Measurements from ENCODE around the gene RETREG3. TPM values are rescaled to one million over a fixed set of nuclear protein-coding genes. Genes with fewer than 3 reads are reported as not detected.
A peak's percentile ranks its signal among the peaks of the same experiment; 100 is the strongest.

The RETREG3 gene
- total and polyA plus RNA-seq, 9 of the 15 experiments (the other 6 are each of a cell fraction or from before 2014, with no cell fraction given), result 4.1 to 39.0 (median 16.9) TPM

- Histone ChIP-seq H3K4me3 (no peak overlapping the region), H3K27ac (ENCODE audit: extremely low read depth, low read depth, low read length) (peak overlapping the region; percentile 79), H3K27me3 (ENCODE audit: control insufficient read depth in 2 of 2, insufficient read depth in 2 of 2, low read length in 2 of 2) (no peaks in the 10 kb centered on the region), H3K79me2 (ENCODE audit: control insufficient read depth, insufficient read depth, low read length) (no peaks in the 10 kb centered on the region), H3K9me3 (replicated peaks; ENCODE audit: control insufficient read depth, insufficient read depth, low read depth, low read length) (no peaks in the 10 kb centered on the region), H4K20me1 (replicated peaks; ENCODE audit: control insufficient read depth, insufficient read depth, low read length) (no peaks in the 10 kb centered on the region), H2AFZ (ENCODE audit: low read depth, low read length) (peak overlapping the region; percentile 63), H3K9ac (ENCODE audit: insufficient read depth in 1 of 2, low read depth in 2 of 2, low read length in 2 of 2) (peak overlapping the region; percentile 6 to 47; a peak in 3 of 4 replicates), H3K4me1 (replicated peaks in 1 of 2; ENCODE audit: control insufficient read depth in 2 of 2, insufficient read depth in 2 of 2, low read length in 2 of 2) (peaks cover 36 to 53% of the 10 kb centered on the region in 2 experiments; a peak in 4 of 5 replicates), H3K4me2 (ENCODE audit: insufficient read depth, low read length) (peak overlapping the region; percentile 66), H3K9me1 (ENCODE audit: control insufficient read depth, insufficient read depth, low read length) (no peaks in the 10 kb centered on the region), H3K36me3 (ENCODE audit: control insufficient read depth, insufficient read depth, low read length) (no peaks in the 10 kb centered on the region)
- in situ Hi-C loops (cut with MboI) (no loop called here), intact Hi-C loops (cut with micrococcal nuclease) (no loop called here)
- WGBS (ENCODE audit: insufficient coverage, low coverage, missing lambda C conversion rate), result 29% methylated on average over 7 of the region's 7 CpGs
- DNase-seq (ENCODE audit: extremely low read depth in 1 of 4, low spot score in 3 of 4) (peak; percentile 72 to 91 (median 80)), FAIRE-seq (peak; percentile 92), ATAC-seq (peak; percentile 84)
- POLR2A ChIA-PET, result interaction anchor here (0.6 to 2.7 kb wide), 8 partner anchors 8 to 38 kb away, joined by 3 to 13 read pairs (median 4); partner anchors contain the start of genes RETREG3 and TUBG1
- CTCF ChIA-PET (ENCODE audit: low intra/inter-chr PET ratio), result interaction anchor here (0.5 to 1.1 kb wide), 2 partner anchors 15 to 254 kb away, joined by 3 read pairs; partner anchors contain the start of gene RETREG3
- no TSS peak for BruUV-seq (replicated peaks)
- TF ChIP-seq ZNF766 (CRISPR knock-in tag; conservative IDR thresholded peaks at IDR 0.05) (peak; percentile 63; the same call in 1 of the 2 replicates), YBX1 (IDR thresholded peaks at IDR 0.05) (no peak), RAD21 (CRISPR knock-in tag; conservative IDR thresholded peaks at IDR 0.05 in 1 of 2, IDR thresholded peaks at IDR 0.05 in 1 of 2) (peak; percentile 20 to 62; a peak in 2 of 4 replicates), ZBTB11 (CRISPR knock-in tag; IDR thresholded peaks at IDR 0.05) (peak in 1 of 3 experiments; percentile 55; a peak in 1 of 6 replicates), TAL1 (IDR thresholded peaks at IDR 0.05) (peak; percentile 89), LARP7 (IDR thresholded peaks at IDR 0.05) (no peak), MNT (conservative IDR thresholded peaks at IDR 0.05) (0 out of 4 replicates have a peak, but pooled peaks of 1 of the 2 experiments have one; percentile 15), MTA3 (IDR thresholded peaks at IDR 0.05; ENCODE audit: borderline replicate concordance) (peak; percentile 84), MCM3 (IDR thresholded peaks at IDR 0.05) (no peak)
- TF ChIP-seq, protein P1, sequence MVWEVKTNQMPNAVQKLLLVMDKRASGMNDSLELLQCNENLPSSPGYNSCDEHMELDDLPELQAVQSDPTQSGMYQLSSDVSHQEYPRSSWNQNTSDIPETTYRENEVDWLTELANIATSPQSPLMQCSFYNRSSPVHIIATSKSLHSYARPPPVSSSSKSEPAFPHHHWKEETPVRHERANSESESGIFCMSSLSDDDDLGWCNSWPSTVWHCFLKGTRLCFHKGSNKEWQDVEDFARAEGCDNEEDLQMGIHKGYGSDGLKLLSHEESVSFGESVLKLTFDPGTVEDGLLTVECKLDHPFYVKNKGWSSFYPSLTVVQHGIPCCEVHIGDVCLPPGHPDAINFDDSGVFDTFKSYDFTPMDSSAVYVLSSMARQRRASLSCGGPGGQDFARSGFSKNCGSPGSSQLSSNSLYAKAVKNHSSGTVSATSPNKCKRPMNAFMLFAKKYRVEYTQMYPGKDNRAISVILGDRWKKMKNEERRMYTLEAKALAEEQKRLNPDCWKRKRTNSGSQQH (CRISPR knock-in tag; IDR thresholded peaks at IDR 0.05), result 0 out of 2 replicates have a peak, but pooled peaks have one; percentile 17
- TF ChIP-seq, protein P2, sequence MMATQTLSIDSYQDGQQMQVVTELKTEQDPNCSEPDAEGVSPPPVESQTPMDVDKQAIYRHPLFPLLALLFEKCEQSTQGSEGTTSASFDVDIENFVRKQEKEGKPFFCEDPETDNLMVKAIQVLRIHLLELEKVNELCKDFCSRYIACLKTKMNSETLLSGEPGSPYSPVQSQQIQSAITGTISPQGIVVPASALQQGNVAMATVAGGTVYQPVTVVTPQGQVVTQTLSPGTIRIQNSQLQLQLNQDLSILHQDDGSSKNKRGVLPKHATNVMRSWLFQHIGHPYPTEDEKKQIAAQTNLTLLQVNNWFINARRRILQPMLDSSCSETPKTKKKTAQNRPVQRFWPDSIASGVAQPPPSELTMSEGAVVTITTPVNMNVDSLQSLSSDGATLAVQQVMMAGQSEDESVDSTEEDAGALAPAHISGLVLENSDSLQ (IDR thresholded peaks at IDR 0.05), result peak; percentile 47
These were observed 14.8 kb upstream of the RETREG3 start for GRCh38 chr17:42623732-42624596.
